Fibroblast of mammary gland (primary cell): Measurements from ENCODE around the gene GALT.

Source experiments
- DNase-seq: peaks from one replicate; pipeline ENCODE4 v3.0.0-alpha.2; 2010; ENCODE audit warnings: low read depth
- H3K4me3 ChIP-seq: 2 replicates; pipeline ENCODE4 v1.5.1; 2011; ENCODE audit warnings: low read depth, mild to moderate bottlenecking, low read length, moderate library complexity; ENCODE audit not compliant: control insufficient read depth
- TF ChIP-seq, protein P1 (sequence below): conservative IDR thresholded peaks from 2 replicates; pipeline ENCODE4 v1.5.1; 2011; ENCODE audit warnings: low read depth, low read length, inconsistent platforms; ENCODE audit not compliant: control insufficient read depth, insufficient read depth

GALT gene

DNA sequence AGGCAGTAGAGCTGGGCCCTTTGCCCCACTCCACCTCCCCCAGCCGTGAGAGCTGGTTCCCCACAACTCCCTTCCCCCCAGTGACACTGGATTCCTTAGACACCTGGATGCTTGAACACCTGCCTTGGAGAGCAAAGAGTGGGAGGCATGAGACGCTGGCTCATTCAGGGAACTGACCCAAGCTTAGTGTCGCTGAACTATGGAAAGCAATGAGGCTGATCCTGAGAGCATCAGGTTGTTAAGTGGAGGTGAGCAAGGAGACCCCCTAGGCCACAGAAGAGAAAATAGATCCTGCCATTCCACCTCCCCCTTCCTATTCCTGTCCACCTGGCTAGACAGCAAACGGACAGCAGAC lies 42.6 kb downstream of the GALT start:
- TF ChIP-seq, protein P1, sequence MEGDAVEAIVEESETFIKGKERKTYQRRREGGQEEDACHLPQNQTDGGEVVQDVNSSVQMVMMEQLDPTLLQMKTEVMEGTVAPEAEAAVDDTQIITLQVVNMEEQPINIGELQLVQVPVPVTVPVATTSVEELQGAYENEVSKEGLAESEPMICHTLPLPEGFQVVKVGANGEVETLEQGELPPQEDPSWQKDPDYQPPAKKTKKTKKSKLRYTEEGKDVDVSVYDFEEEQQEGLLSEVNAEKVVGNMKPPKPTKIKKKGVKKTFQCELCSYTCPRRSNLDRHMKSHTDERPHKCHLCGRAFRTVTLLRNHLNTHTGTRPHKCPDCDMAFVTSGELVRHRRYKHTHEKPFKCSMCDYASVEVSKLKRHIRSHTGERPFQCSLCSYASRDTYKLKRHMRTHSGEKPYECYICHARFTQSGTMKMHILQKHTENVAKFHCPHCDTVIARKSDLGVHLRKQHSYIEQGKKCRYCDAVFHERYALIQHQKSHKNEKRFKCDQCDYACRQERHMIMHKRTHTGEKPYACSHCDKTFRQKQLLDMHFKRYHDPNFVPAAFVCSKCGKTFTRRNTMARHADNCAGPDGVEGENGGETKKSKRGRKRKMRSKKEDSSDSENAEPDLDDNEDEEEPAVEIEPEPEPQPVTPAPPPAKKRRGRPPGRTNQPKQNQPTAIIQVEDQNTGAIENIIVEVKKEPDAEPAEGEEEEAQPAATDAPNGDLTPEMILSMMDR = no peak
- no peak overlapping the region for H3K4me3 ChIP-seq
- no peak for DNase-seq

DNA sequence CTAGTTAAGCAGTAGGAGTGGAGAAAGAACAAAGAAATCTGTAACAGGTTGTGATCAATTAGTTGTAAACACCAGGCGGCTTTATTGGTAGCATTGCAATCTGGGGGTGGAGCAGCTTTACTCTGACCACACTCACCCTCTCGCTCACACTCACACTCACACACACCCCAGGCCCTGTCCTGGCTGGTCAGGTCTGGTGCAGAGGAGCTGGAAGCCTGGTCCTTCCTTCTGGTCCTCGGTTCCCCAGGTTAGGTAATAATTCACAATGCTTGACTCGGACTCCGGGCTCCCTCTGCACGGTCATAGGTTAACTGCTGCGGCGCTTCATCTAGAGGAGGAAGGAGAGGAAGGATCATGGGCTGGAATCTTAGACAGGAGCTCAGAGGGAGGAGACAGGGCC lies 43.0 kb downstream of the GALT start:
- TF ChIP-seq, protein P1 = no peak
- H3K4me3 ChIP-seq = no peak overlapping the region
- DNase-seq = no peak

DNA sequence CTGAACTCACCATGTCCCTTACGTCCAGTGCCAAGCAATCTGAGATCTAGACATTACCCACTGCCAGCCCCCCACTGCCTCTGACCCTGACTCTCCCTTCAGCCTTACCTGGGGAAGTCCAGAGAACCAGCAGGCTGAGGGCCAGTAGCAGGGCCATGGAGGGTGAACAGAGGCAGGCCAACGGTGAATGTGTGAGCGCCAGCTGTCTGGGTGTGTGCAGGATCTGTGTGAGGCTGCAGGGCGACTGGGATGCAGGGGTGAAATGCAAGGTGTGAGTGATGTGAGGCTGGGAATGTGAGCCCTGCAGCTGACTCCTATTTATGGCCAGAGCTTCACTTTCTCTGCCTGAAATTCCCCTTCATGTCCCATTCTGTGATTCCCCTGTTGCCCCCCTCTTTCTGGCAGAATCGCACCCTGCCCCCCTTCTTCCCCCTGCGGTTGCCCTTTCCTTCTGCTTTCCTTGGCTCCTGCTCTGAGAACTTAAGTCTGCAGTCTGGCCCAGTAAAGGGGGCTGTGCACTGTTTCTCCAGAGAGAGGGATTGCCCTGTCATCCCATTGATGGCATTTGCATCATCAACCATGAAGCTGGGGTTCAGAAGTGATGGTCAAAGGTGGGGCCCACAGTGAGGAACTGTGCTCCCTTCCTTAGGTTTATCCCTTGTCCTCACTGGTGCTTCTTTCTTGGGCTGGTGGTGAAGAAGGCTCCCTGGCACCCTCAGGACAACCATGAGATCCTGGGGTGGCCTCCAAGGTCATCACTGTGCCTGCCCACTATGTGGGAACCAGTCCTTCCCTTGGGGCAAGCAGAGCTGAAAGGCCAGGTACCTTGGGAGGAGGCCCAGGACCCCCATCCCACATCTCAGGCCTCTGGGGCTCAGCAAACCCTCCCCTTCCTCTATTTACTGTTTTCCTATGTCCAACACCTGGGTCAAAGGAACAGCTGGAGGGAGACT lies 44.8 kb downstream of the GALT start, which contains the start of gene CCL19:
CCL19 (minus strand) TSS at position 294 of the 953 bp plus-strand sequence; CDS start at position 157, 137 bp downstream.
- no peak within 1 kb of the TSS for H3K4me3 ChIP-seq
- DNase-seq = no peak
- TF ChIP-seq, protein P1 = no peak

DNA sequence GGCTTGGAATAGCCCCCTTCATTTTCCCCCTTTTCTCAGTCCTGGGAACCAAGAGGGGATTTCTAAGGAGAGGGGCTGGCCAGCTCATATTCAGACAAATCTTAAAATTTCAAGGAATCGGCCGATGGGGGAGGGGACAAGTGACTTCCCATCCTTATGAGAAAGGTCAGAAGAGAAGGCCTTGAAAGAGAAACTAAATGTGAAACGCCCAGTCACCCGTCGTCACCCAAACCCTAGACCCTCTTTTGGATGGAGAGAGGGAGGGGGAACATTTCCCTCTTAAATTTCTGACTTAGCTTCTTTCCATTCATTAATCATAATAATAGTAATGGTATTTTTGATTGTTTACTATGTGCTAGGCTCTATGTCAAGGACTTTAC lies 45.5 kb downstream of the GALT start:
- H3K4me3 ChIP-seq = no peak overlapping the region
- DNase-seq = no peak
- TF ChIP-seq, protein P1 = no peak

DNA sequence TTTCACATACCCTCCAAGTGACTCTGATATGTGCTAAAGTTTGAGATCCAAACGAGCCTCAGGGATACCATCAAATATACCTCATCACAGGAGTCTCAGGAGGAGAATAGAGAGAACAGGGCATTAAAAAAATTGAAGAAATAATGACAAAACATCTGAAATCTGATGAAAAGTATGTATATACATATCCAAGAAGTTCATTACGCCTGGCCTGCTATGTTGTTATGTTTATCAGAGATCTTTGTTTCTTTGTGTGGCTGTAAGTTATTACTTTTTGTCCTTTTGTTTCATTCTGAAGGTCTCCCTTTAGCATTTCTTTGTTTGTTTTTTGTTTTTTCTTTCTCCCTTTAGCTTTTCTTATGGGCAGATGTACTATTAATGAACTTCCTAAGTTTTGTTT lies 47.1 kb downstream of the GALT start:
- DNase-seq = no peak
- H3K4me3 ChIP-seq = no peak overlapping the region
- TF ChIP-seq, protein P1 = no peak

DNA sequence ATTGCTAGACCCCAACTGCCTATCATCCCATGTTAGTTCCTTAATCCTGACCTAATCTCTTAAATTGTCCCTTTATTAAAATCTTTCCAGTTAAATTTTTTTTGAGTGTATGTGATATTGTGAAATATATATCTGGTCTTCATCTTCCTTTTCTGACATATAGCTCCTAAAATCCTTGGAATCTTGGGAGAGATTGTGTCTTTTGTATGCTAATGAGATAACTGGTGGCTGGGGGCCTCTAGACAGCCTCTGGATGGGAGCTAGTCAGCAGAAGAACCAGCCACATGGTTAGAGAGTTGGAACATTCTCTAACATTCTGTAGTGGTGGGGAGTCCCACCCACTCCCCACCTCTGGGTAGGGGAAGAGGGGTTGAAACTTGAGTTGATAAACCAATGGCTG lies 48.3 kb downstream of the GALT start:
- no peak overlapping the region for H3K4me3 ChIP-seq
- TF ChIP-seq, protein P1 = no peak
- no peak for DNase-seq
